HepG2 (cell line): Measurements from ENCODE around the gene RBM25. TPM values are rescaled to one million over a fixed set of nuclear protein-coding genes. Genes with fewer than 3 reads are reported as not detected.

Experiments used
- ATAC-seq: fragments of 200-7000 bp; cut with Tn5 transposase; 3 replicates; pipeline ENCODE4 v1.9.1; 2020; ENCODE audit warnings: mild to moderate bottlenecking, moderate library complexity
- BruUV-seq: library from RNA; stranded (reverse); fragments of 400-500 nt; replicated peaks from 2 replicates; lab custom pipeline; 2021; lab: Mats Ljungman, UMichigan
- CTCF ChIA-PET: fragments of 300-600 bp; formaldehyde crosslinking; extraction: SDS; loops from one replicate; lab custom pipeline; 2021; ENCODE audit warnings: low total read pairs, inconsistent platforms, low intra/inter-chr PET ratio; lab: Yijun Ruan, JAX
- POLR2A ChIA-PET: fragments of 350-600 bp; sonication (Branson Sonifier 250); formaldehyde crosslinking; loops from one replicate; lab custom pipeline; 2020; ENCODE audit warnings: antibody characterized with exemption, inconsistent platforms; lab: Yijun Ruan, JAX
- DNase-seq: peaks from one replicate; pipeline ENCODE4 v3.0.0-alpha.2; 2015; ENCODE audit warnings: low spot score
- FAIRE-seq: peaks from 3 replicates; lab custom pipeline; 2011; peaks lifted over from hg19 to GRCh38; lab: Jason Lieb, UNC
- H2AFZ ChIP-seq: one replicate; pipeline ENCODE4 v1.6.1; 2011; ENCODE audit warnings: low read length, inconsistent platforms
- H3K27ac ChIP-seq: fragments of 300-600 bp; 3 replicates; pipeline ENCODE4 v1.8.0; 2011; ENCODE audit warnings: mixed run types, mild to moderate bottlenecking, mixed read lengths, low read length, inconsistent platforms; ENCODE audit not compliant: insufficient read depth; ENCODE audit errors: extremely low read length
- H3K27me3 ChIP-seq, 2 experiments: fragments of 200-600 bp in 1 of 2; 2 replicates in 1 of 2; 3 replicates in 1 of 2; pipeline versions ENCODE4 v1.6.0 to v1.8.0; 2011; ENCODE audit warnings: low read length in 2 of 2, mild to moderate bottlenecking in 2 of 2, moderate library complexity in 2 of 2, inconsistent platforms in 1 of 2; ENCODE audit not compliant: insufficient read depth in 2 of 2, control insufficient read depth in 1 of 2
- H3K36me3 ChIP-seq, 2 experiments: fragments of 200-600 bp in 1 of 2; replicated peaks in 1 of 2; 2 replicates in 1 of 2; 3 replicates in 1 of 2; pipeline versions ENCODE4 v1.5.1 to v1.8.0; 2011; ENCODE audit warnings: low read length in 2 of 2, inconsistent platforms in 1 of 2; ENCODE audit not compliant: insufficient read depth in 2 of 2, control insufficient read depth in 1 of 2
- H3K4me1 ChIP-seq: 2 replicates; pipeline ENCODE4 v1.5.1; 2012; ENCODE audit warnings: low read length, inconsistent platforms; ENCODE audit not compliant: insufficient read depth
- H3K4me2 ChIP-seq: 2 replicates; pipeline ENCODE4 v1.6.0; 2011; ENCODE audit warnings: low read depth, low read length, inconsistent platforms
- H3K4me3 ChIP-seq, 3 experiments: fragments of 200-600 bp in 1 of 3; sonication (generic), shearing (Covaris generic) in 1 of 3; replicated peaks in 1 of 3; 2 replicates each; pipeline ENCODE4 v1.5.1; 2011 to 2016; ENCODE audit warnings: low read length in 3 of 3, inconsistent platforms in 2 of 3, low read depth in 2 of 3, mild to moderate bottlenecking in 2 of 3, control low read depth in 1 of 3, mixed read lengths in 1 of 3; ENCODE audit not compliant: insufficient read depth in 1 of 3
- H3K79me2 ChIP-seq: one replicate; pipeline ENCODE4 v1.6.1; 2011; ENCODE audit warnings: low read length, inconsistent platforms; ENCODE audit not compliant: insufficient read depth
- H3K9ac ChIP-seq: 2 replicates; pipeline ENCODE4 v1.6.0; 2011; ENCODE audit warnings: mild to moderate bottlenecking, low read depth, low read length, inconsistent platforms; ENCODE audit not compliant: insufficient read depth
- H3K9me3 ChIP-seq: 2 replicates; pipeline ENCODE4 v1.5.1; 2012; ENCODE audit warnings: mild to moderate bottlenecking, low read length
- H4K20me1 ChIP-seq: 2 replicates; pipeline ENCODE4 v1.6.0; 2011; ENCODE audit warnings: inconsistent platforms, mild to moderate bottlenecking, low read length, moderate library complexity; ENCODE audit not compliant: insufficient read depth
- GATAD1 ChIP-seq: IDR thresholded peaks from 2 replicates; pipeline ENCODE4 v1.6.1; 2016; ENCODE audit warnings: missing genetic modification reagents, missing compliant biosample characterization
- HDAC1 ChIP-seq: sonication (generic); formaldehyde crosslinking; IDR thresholded peaks from 2 replicates; pipeline ENCODE4 v1.5.1; 2020; ENCODE audit warnings: mild to moderate bottlenecking, missing genetic modification reagents
- ISX ChIP-seq: sonication (generic); formaldehyde crosslinking; conservative IDR thresholded peaks from 2 replicates; pipeline ENCODE4 v1.5.0; 2020; ENCODE audit warnings: missing genetic modification reagents
- MIXL1 ChIP-seq: IDR thresholded peaks from 2 replicates; pipeline ENCODE4 v1.6.1; 2016
- NR2F2 ChIP-seq: IDR thresholded peaks from 2 replicates; pipeline ENCODE4 v1.6.1; 2012; ENCODE audit warnings: low read depth, inconsistent platforms, borderline replicate concordance
- RBM39 ChIP-seq: fragments of 200-400 bp; formaldehyde crosslinking; IDR thresholded peaks from one replicate; pipeline ENCODE4 v1.6.1; 2018; ENCODE audit warnings: antibody characterized with exemption, mild to moderate bottlenecking, low read depth, low read length; ENCODE audit not compliant: poor library complexity, severe bottlenecking
- RELA ChIP-seq: sonication (generic); formaldehyde crosslinking; IDR thresholded peaks from 2 replicates; pipeline ENCODE4 v1.4.0; 2020; ENCODE audit warnings: missing genetic modification reagents
- SIX1 ChIP-seq: sonication (generic); formaldehyde crosslinking; IDR thresholded peaks from 2 replicates; pipeline ENCODE4 v1.4.0; 2020; ENCODE audit warnings: missing genetic modification reagents, borderline replicate concordance
- SMAD1 ChIP-seq: sonication (generic); formaldehyde crosslinking; IDR thresholded peaks from 2 replicates; pipeline ENCODE4 v1.4.0; 2020; ENCODE audit warnings: missing genetic modification reagents, low read depth, mild to moderate bottlenecking, borderline replicate concordance
- TP53 ChIP-seq: sonication (generic); formaldehyde crosslinking; conservative IDR thresholded peaks from 2 replicates; pipeline ENCODE4 v1.4.0; 2020; ENCODE audit warnings: missing genetic modification reagents
- ZC3H4 ChIP-seq: sonication (generic); formaldehyde crosslinking; IDR thresholded peaks from 2 replicates; pipeline ENCODE4 v1.4.0; 2020; ENCODE audit warnings: missing genetic modification reagents, borderline replicate concordance
- ZNF101 ChIP-seq: sonication (generic); formaldehyde crosslinking; IDR thresholded peaks from 2 replicates; pipeline ENCODE4 v1.4.0; 2020; ENCODE audit warnings: mild to moderate bottlenecking, low read depth, missing genetic modification reagents, borderline replicate concordance
- ZNF12 ChIP-seq: sonication (generic); formaldehyde crosslinking; IDR thresholded peaks from 2 replicates; pipeline ENCODE4 v1.5.0; 2020; ENCODE audit warnings: missing genetic modification reagents
- ZNF225 ChIP-seq: sonication (generic); formaldehyde crosslinking; IDR thresholded peaks from 2 replicates; pipeline ENCODE4 v1.4.0; 2020; ENCODE audit warnings: mild to moderate bottlenecking, missing genetic modification reagents
- ZNF446 ChIP-seq: sonication (generic); formaldehyde crosslinking; IDR thresholded peaks from 2 replicates; pipeline ENCODE4 v1.5.0; 2020; ENCODE audit warnings: mild to moderate bottlenecking, missing genetic modification reagents
- WGBS: methylation state at CpG from one replicate; pipeline ENCODE4 v1.1.6; 2017; ENCODE audit warnings: low lambda C conversion rate; 5-methylcytosine and 5-hydroxymethylcytosine counted together
- in situ Hi-C: cut with HindIII; loops from 2 replicates; pipeline ENCODE4 v1.10.0; 2017; ENCODE audit warnings: low pct_unique_long_range_greater_than_20kb; ENCODE audit not compliant: extremely low pct_ligation_motif_present
- intact Hi-C: fragments of 100-400 bp; cut with micrococcal nuclease; formaldehyde crosslinking; loops from one replicate; pipeline ENCODE4 v1.10.0; 2022; ENCODE audit not compliant: unreplicated experiment
- polyA plus RNA-seq, 8 experiments: library from polyadenylated mRNA; depleted of rRNA in 3 of 8; stranded (reverse) in 7 of 8; unstranded in 1 of 8; fragments of >200 nt; fragmentation: Illumina TruSeq in 4 of 8; extraction: Trizol in 4 of 8; gene quantifications; 2 replicates each; pipeline versions ENCODE4 v1.2.1 to v1.2.3, GENCODE V29; 2011 to 2016; ENCODE audit warnings: low read depth in 4 of 8, missing spikeins in 1 of 8, mixed read lengths in 1 of 8; ENCODE audit not compliant: insufficient read depth in 1 of 8
- total RNA-seq, 5 experiments: library from RNA; depleted of rRNA; stranded (reverse); fragments of >200 nt; fragmentation: Illumina TruSeq; extraction: Trizol; gene quantifications; 2 replicates each; pipeline ENCODE4 v1.2.3, GENCODE V29; 2016; ENCODE audit warnings: low read depth in 1 of 5
- TF ChIP-seq, protein P1 (sequence below): sonication (generic); formaldehyde crosslinking; IDR thresholded peaks from 2 replicates; pipeline ENCODE4 v1.4.0; 2020; ENCODE audit warnings: missing genetic modification reagents; ENCODE audit errors: not compliant biosample characterization
- TF ChIP-seq, protein P2 (sequence below): IDR thresholded peaks from 2 replicates; pipeline ENCODE4 v1.6.1; 2016; ENCODE audit warnings: low read depth, missing genetic modification reagents, missing compliant biosample characterization
- TF ChIP-seq, protein P3 (sequence below): sonication (generic); formaldehyde crosslinking; IDR thresholded peaks from 2 replicates; pipeline ENCODE4 v1.4.0; 2020; ENCODE audit warnings: mild to moderate bottlenecking, missing genetic modification reagents

The RBM25 gene
- total and polyA plus RNA-seq, 2 of the 13 experiments (the other 11 are each of a cell fraction or from before 2014, with no cell fraction given), result 34.1 to 65.9 TPM

DNA sequence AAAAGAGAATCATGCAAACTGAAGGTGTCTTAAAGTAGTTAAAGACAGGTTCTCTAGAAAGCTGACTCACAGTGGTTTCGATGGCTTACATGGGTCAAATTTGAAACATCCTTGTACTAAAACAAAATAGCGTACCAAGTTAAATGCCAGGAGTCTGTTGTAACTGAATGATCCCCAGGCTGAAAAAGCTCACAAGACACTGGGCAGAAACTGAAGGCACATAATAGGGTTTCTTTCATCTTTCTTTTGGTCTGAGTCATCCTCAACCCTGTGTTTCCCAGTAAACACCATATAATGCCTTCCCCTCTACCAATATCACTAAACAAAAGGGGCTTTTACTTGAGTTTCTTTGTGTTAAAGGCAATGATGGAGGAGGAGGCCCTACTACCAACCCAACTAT, 44.2 kb upstream of the RBM25 start:
- no peaks in the 10 kb centered on the region for H4K20me1 ChIP-seq
- CTCF ChIA-PET, result no interaction called here
- in situ Hi-C loops (no loop called here), intact Hi-C loops (no loop called here)
- ATAC-seq, result no peak
- no peaks in the 10 kb centered on the region; a peak in 2 of 5 replicates for H3K36me3 ChIP-seq
- POLR2A ChIA-PET, result no interaction called here
- 47% methylated on average over 2 of the region's 2 CpGs for WGBS
- H3K4me1 ChIP-seq, result no peaks in the 10 kb centered on the region
- H3K4me2 ChIP-seq, result no peak overlapping the region
- no peak for TF ChIP-seq GATAD1
- no peak for TF ChIP-seq TP53
- no peak for TF ChIP-seq HDAC1
- TF ChIP-seq RBM39, result no peak
- TF ChIP-seq ZNF12 (CRISPR knock-in tag), result no peak
- no peak for TF ChIP-seq NR2F2
- TF ChIP-seq RELA (CRISPR knock-in tag), result no peak
- TF ChIP-seq SMAD1 (CRISPR knock-in tag), result no peak
- TF ChIP-seq, protein P1, sequence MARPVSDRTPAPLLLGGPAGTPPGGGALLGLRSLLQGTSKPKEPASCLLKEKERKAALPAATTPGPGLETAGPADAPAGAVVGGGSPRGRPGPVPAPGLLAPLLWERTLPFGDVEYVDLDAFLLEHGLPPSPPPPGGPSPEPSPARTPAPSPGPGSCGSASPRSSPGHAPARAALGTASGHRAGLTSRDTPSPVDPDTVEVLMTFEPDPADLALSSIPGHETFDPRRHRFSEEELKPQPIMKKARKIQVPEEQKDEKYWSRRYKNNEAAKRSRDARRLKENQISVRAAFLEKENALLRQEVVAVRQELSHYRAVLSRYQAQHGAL (CRISPR knock-in tag), result no peak
- TF ChIP-seq SIX1 (CRISPR knock-in tag), result no peak
- TF ChIP-seq ZNF225, result no peak
- TF ChIP-seq ZNF101 (CRISPR knock-in tag), result no peak
- TF ChIP-seq, protein P2, sequence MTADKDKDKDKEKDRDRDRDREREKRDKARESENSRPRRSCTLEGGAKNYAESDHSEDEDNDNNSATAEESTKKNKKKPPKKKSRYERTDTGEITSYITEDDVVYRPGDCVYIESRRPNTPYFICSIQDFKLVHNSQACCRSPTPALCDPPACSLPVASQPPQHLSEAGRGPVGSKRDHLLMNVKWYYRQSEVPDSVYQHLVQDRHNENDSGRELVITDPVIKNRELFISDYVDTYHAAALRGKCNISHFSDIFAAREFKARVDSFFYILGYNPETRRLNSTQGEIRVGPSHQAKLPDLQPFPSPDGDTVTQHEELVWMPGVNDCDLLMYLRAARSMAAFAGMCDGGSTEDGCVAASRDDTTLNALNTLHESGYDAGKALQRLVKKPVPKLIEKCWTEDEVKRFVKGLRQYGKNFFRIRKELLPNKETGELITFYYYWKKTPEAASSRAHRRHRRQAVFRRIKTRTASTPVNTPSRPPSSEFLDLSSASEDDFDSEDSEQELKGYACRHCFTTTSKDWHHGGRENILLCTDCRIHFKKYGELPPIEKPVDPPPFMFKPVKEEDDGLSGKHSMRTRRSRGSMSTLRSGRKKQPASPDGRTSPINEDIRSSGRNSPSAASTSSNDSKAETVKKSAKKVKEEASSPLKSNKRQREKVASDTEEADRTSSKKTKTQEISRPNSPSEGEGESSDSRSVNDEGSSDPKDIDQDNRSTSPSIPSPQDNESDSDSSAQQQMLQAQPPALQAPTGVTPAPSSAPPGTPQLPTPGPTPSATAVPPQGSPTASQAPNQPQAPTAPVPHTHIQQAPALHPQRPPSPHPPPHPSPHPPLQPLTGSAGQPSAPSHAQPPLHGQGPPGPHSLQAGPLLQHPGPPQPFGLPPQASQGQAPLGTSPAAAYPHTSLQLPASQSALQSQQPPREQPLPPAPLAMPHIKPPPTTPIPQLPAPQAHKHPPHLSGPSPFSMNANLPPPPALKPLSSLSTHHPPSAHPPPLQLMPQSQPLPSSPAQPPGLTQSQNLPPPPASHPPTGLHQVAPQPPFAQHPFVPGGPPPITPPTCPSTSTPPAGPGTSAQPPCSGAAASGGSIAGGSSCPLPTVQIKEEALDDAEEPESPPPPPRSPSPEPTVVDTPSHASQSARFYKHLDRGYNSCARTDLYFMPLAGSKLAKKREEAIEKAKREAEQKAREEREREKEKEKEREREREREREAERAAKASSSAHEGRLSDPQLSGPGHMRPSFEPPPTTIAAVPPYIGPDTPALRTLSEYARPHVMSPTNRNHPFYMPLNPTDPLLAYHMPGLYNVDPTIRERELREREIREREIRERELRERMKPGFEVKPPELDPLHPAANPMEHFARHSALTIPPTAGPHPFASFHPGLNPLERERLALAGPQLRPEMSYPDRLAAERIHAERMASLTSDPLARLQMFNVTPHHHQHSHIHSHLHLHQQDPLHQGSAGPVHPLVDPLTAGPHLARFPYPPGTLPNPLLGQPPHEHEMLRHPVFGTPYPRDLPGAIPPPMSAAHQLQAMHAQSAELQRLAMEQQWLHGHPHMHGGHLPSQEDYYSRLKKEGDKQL, result no peak
- TF ChIP-seq MIXL1 (CRISPR knock-in tag), result no peak
- no peak for TF ChIP-seq ZNF446
- TF ChIP-seq, protein P3, sequence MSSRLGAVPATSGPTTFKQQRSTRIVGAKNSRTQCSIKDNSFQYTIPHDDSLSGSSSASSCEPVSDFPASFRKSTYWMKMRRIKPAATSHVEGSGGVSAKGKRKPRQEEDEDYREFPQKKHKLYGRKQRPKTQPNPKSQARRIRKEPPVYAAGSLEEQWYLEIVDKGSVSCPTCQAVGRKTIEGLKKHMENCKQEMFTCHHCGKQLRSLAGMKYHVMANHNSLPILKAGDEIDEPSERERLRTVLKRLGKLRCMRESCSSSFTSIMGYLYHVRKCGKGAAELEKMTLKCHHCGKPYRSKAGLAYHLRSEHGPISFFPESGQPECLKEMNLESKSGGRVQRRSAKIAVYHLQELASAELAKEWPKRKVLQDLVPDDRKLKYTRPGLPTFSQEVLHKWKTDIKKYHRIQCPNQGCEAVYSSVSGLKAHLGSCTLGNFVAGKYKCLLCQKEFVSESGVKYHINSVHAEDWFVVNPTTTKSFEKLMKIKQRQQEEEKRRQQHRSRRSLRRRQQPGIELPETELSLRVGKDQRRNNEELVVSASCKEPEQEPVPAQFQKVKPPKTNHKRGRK (CRISPR knock-in tag), result no peak
- TF ChIP-seq ZC3H4 (CRISPR knock-in tag), result no peak
- TF ChIP-seq ISX (CRISPR knock-in tag), result no peak
- TF ChIP-seq, all 625 proteins: peak for 0
- no peaks in the 10 kb centered on the region for H3K9me3 ChIP-seq
- FAIRE-seq, result no peak
- H3K27me3 ChIP-seq, result no peaks in the 10 kb centered on the region
- no peak overlapping the region for H3K27ac ChIP-seq
- no TSS peak for BruUV-seq
- H3K4me3 ChIP-seq, result no peak overlapping the region
- no peaks in the 10 kb centered on the region for H3K79me2 ChIP-seq
- DNase-seq, result no peak
- H2AFZ ChIP-seq, result no peak overlapping the region
- H3K9ac ChIP-seq, result no peak overlapping the region
